Hematopoietic multipotent progenitor cell treated with erythropoietin and hydrocortisone succinate and interleukin-3 and kit ligand, for 17 days (in vitro differentiated cells): Measurements from ENCODE around the gene ZACN.

ENCODE experiments used
- DNase-seq: peaks from one replicate; pipeline ENCODE4 v3.0.0-alpha.2; 2015; ENCODE audit warnings: low spot score

ZACN gene

GRCh38 chr17:76082326-76083251 is 3.6 kb downstream of the ZACN start:
- no peak for DNase-seq

- no peak for DNase-seq
These were observed 4.7 kb downstream of the ZACN start for GRCh38 chr17:76083536-76084182.

- no peak for DNase-seq
These were observed 6.2 kb downstream of the ZACN start for GRCh38 chr17:76085066-76085730.

GRCh38 chr17:76085731-76086366 is 6.9 kb downstream of the ZACN start:
- DNase-seq = no peak

- DNase-seq = no peak
These were observed 7.4 kb downstream of the ZACN start for GRCh38 chr17:76086384-76086783.

- no peak for DNase-seq
These were observed 8.5 kb downstream of the ZACN start for GRCh38 chr17:76087531-76087930.

- no peak for DNase-seq
These were observed 9.3 kb downstream of the ZACN start for GRCh38 chr17:76088041-76088867.

GRCh38 chr17:76088868-76089576 is 10.0 kb downstream of the ZACN start:
- DNase-seq = no peak

GRCh38 chr17:76089680-76090516 is 10.9 kb downstream of the ZACN start:
- no peak for DNase-seq

GRCh38 chr17:76090517-76091129 is 11.6 kb downstream of the ZACN start:
- DNase-seq = no peak

- no peak for DNase-seq
These were observed 12.7 kb downstream of the ZACN start for GRCh38 chr17:76091526-76092286.

- DNase-seq = no peak
These were observed 13.8 kb downstream of the ZACN start for GRCh38 chr17:76092526-76093413.

- no peak for DNase-seq
These were observed 15.1 kb downstream of the ZACN start for GRCh38 chr17:76094046-76094445.

GRCh38 chr17:76095943-76096342 is 17.0 kb downstream of the ZACN start:
- no peak for DNase-seq

GRCh38 chr17:76097716-76098295 is 18.8 kb downstream of the ZACN start:
- DNase-seq = no peak

GRCh38 chr17:76102944-76103273 is 23.9 kb downstream of the ZACN start:
- peak; percentile 29 for DNase-seq
